Neural cell (in vitro differentiated cells): ENCODE measurements around the gene CDC73. TPM values are rescaled to one million over a fixed set of nuclear protein-coding genes. Genes with fewer than 3 reads are reported as not detected.

ENCODE experiments used
- H2AFZ ChIP-seq: fragments of 200-600, 300-800 bp; sonication (generic), shearing (Covaris generic); 2 replicates; pipeline ENCODE4 v1.6.0; 2014; ENCODE audit warnings: low read depth, mild to moderate bottlenecking, antibody characterized with exemption, low read length, moderate library complexity
- H3F3A ChIP-seq: fragments of 200-600 bp; shearing (Covaris generic); 2 replicates; pipeline ENCODE4 v1.6.1; 2016; ENCODE audit warnings: mild to moderate bottlenecking, moderate library complexity, mixed read lengths, antibody characterized with exemption, low read length; ENCODE audit not compliant: insufficient read depth, poor library complexity, severe bottlenecking
- H3K27ac ChIP-seq: fragments of 200-600, 300-800 bp; sonication (generic), shearing (Covaris generic); 2 replicates; pipeline ENCODE4 v1.5.1; 2014; ENCODE audit warnings: mild to moderate bottlenecking, low read length, moderate library complexity
- H3K27me3 ChIP-seq: fragments of 300-800, 200-600 bp; sonication (generic), shearing (Covaris generic); 2 replicates; pipeline ENCODE4 v1.6.0; 2014; ENCODE audit warnings: mild to moderate bottlenecking, low read depth, low read length, moderate library complexity; ENCODE audit not compliant: insufficient read depth
- H3K36me3 ChIP-seq: fragments of 300-800, 200-600 bp; sonication (generic), shearing (Covaris generic); 2 replicates; pipeline ENCODE4 v1.5.1; 2014; ENCODE audit warnings: mild to moderate bottlenecking, antibody characterized with exemption, low read length, moderate library complexity; ENCODE audit not compliant: insufficient read depth
- H3K4me2 ChIP-seq: fragments of 300-800, 200-600 bp; sonication (generic), shearing (Covaris generic); 2 replicates; pipeline ENCODE4 v1.6.0; 2014; ENCODE audit warnings: mild to moderate bottlenecking, low read length
- H3K4me3 ChIP-seq: fragments of 300-800, 200-600 bp; sonication (generic), shearing (Covaris generic); 2 replicates; pipeline ENCODE4 v1.5.1; 2014; ENCODE audit warnings: mild to moderate bottlenecking, low read length, moderate library complexity
- H3K79me2 ChIP-seq: fragments of 200-600 bp; shearing (Covaris generic); replicated peaks from 2 replicates; pipeline ENCODE4 v1.6.0; 2014; ENCODE audit warnings: mild to moderate bottlenecking, low read length, moderate library complexity; ENCODE audit not compliant: insufficient read depth
- H3K9ac ChIP-seq: fragments of 300-800, 200-600 bp; sonication (generic), shearing (Covaris generic); 2 replicates; pipeline ENCODE4 v1.6.1; 2016; ENCODE audit warnings: mild to moderate bottlenecking, low read length, mixed read lengths
- H3K9me2 ChIP-seq: fragments of 200-600 bp; shearing (Covaris generic); 2 replicates; pipeline ENCODE4 v1.6.1; 2016; ENCODE audit warnings: mild to moderate bottlenecking, low read length, mixed read lengths; ENCODE audit not compliant: insufficient read depth
- H3K9me3 ChIP-seq: fragments of 200-600, 300-800 bp; sonication (generic), shearing (Covaris generic); 2 replicates; pipeline ENCODE4 v1.6.1; 2016; ENCODE audit warnings: mild to moderate bottlenecking, mixed run types, low read length, moderate library complexity, mixed read lengths
- H4K20me1 ChIP-seq: fragments of 200-600 bp; shearing (Covaris generic); 2 replicates; pipeline ENCODE4 v1.6.1; 2016; ENCODE audit warnings: mild to moderate bottlenecking, mixed run types; ENCODE audit not compliant: insufficient read depth
- EP300 ChIP-seq: fragments of 450-650 bp; conservative IDR thresholded peaks from 2 replicates; pipeline ENCODE4 v1.6.1; 2014; ENCODE audit warnings: antibody characterized with exemption, mild to moderate bottlenecking, moderate library complexity; ENCODE audit not compliant: poor library complexity, severe bottlenecking
- EZH2 ChIP-seq: fragments of 200-600, 300-800 bp; shearing (Covaris generic), sonication (generic); IDR thresholded peaks from 2 replicates; pipeline ENCODE4 v1.6.1; 2014; ENCODE audit warnings: antibody characterized with exemption, low read length, borderline replicate concordance, mild to moderate bottlenecking; ENCODE audit not compliant: insufficient read depth, poor library complexity, severe bottlenecking
- MXI1 ChIP-seq: fragments of 450-650 bp; conservative IDR thresholded peaks from 2 replicates; pipeline ENCODE4 v1.6.1; 2014; ENCODE audit warnings: antibody characterized with exemption, mild to moderate bottlenecking; ENCODE audit not compliant: poor library complexity, severe bottlenecking
- POLR2AphosphoS5 ChIP-seq: IDR thresholded peaks from 2 replicates; pipeline ENCODE4 v1.6.1; 2012
- RAD21 ChIP-seq: fragments of 450-650 bp; conservative IDR thresholded peaks from 2 replicates; pipeline ENCODE4 v1.6.1; 2014; ENCODE audit warnings: antibody characterized with exemption, mild to moderate bottlenecking, moderate library complexity
- REST ChIP-seq: IDR thresholded peaks from 2 replicates; pipeline ENCODE4 v1.6.1; 2012; ENCODE audit warnings: borderline replicate concordance
- SMC3 ChIP-seq: fragments of 450-650 bp; conservative IDR thresholded peaks from 2 replicates; pipeline ENCODE4 v1.6.1; 2014; ENCODE audit warnings: antibody characterized with exemption, mild to moderate bottlenecking, moderate library complexity; ENCODE audit not compliant: poor library complexity
- TAF1 ChIP-seq: IDR thresholded peaks from 2 replicates; pipeline ENCODE4 v1.6.1; 2012; ENCODE audit warnings: low read depth
- polyA plus RNA-seq: library from polyadenylated mRNA; depleted of rRNA; stranded (reverse); fragments of >200 nt; gene quantifications from 2 replicates; pipeline ENCODE4 v1.2.3, GENCODE V29; 2014
- small RNA-seq, 3 experiments: library from RNA; depleted of rRNA; stranded (forward); fragments of <200 nt; gene quantifications; one replicate each; pipeline ENCODE3, GENCODE V24; 2012
- TF ChIP-seq, protein P1 (sequence below): fragments of 450-650 bp; IDR thresholded peaks from 2 replicates; pipeline ENCODE4 v1.5.1; 2014; ENCODE audit warnings: antibody characterized with exemption, mild to moderate bottlenecking, moderate library complexity; ENCODE audit not compliant: poor library complexity, severe bottlenecking

CDC73 gene
- polyA plus RNA-seq, 1 donor from 2014 or later: 11.9 TPM

DNA sequence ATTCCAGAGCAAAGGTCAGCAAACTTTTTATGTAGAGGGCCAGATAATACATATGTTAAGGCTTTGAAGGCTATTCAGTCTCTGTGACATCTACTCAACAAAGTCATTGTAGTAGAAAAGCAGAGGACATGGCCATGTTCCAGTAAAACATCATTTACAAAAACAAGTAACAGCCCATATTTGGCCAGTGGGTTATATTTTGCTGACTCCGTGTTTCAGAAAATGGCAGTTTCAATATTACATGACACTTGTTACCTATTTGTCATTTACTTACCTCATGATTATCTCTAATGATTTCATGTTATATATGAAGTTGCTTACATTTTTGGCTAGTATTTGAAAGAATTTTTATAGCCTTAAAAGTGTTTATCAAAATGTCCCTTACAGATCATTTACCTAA is 182.0 kb downstream of the CDC73 start:
- no peak for TF ChIP-seq REST
- TF ChIP-seq TAF1: no peak
- TF ChIP-seq, protein P1, sequence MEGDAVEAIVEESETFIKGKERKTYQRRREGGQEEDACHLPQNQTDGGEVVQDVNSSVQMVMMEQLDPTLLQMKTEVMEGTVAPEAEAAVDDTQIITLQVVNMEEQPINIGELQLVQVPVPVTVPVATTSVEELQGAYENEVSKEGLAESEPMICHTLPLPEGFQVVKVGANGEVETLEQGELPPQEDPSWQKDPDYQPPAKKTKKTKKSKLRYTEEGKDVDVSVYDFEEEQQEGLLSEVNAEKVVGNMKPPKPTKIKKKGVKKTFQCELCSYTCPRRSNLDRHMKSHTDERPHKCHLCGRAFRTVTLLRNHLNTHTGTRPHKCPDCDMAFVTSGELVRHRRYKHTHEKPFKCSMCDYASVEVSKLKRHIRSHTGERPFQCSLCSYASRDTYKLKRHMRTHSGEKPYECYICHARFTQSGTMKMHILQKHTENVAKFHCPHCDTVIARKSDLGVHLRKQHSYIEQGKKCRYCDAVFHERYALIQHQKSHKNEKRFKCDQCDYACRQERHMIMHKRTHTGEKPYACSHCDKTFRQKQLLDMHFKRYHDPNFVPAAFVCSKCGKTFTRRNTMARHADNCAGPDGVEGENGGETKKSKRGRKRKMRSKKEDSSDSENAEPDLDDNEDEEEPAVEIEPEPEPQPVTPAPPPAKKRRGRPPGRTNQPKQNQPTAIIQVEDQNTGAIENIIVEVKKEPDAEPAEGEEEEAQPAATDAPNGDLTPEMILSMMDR: no peak
- no peak for TF ChIP-seq EZH2
- TF ChIP-seq POLR2AphosphoS5: no peak
- TF ChIP-seq SMC3: no peak
- no peak for TF ChIP-seq RAD21
- no peak for TF ChIP-seq MXI1
- no peak for TF ChIP-seq EP300
- Histone ChIP-seq H3K27ac (no peak overlapping the region), H3K27me3 (no peaks in the 10 kb centered on the region), H2AFZ (no peak overlapping the region), H3K36me3 (no peaks in the 10 kb centered on the region), H3K4me2 (no peak overlapping the region), H3K9me3 (no peaks in the 10 kb centered on the region), H3K9me2 (no peaks in the 10 kb centered on the region), H4K20me1 (no peaks in the 10 kb centered on the region), H3K79me2 (no peaks in the 10 kb centered on the region), H3K9ac (no peak overlapping the region), H3K4me3 (no peak overlapping the region), H3F3A (no peaks in the 10 kb centered on the region)

Small RNA genes within 50 kb of the gene (small RNA-seq; reads per million reads assigned to genes)
- gene MIR1278: 0 to 1.1 (median 0) reads per million in 3 experiments

Other genes starting within 250 kb of the CDC73 start
- gene UCHL5, start 62.7 kb upstream of the CDC73 start, polyA plus RNA-seq: 24.4 and 28.8 TPM in 2 replicates
- 36.7 and 41.1 TPM in 2 replicates for gene RO60, start 62.4 kb upstream of the CDC73 start, polyA plus RNA-seq
- 4.8 and 6.6 TPM in 2 replicates for gene GLRX2, start 16.6 kb upstream of the CDC73 start, polyA plus RNA-seq
- 12.3 and 12.4 TPM in 2 replicates for gene B3GALT2, start 64.6 kb downstream of the CDC73 start, polyA plus RNA-seq